GM21526 (cell line): ENCODE measurements around the gene CFAP20.
"Not testable (repeated sequence)": the region's sequence is repeated elsewhere in the genome, so short reads cannot be mapped to it uniquely, and the experiment has no call there.

Source experiments
- ATAC-seq: cut with Tn5 transposase; IDR thresholded peaks from one replicate; pipeline ENCODE4 v1.9.1; 2021; ENCODE audit warnings: moderate library complexity; ENCODE audit not compliant: unreplicated experiment, low FRiP score

The CFAP20 gene

GRCh38 chr16:58099097-58099955 is 29.9 kb downstream of the CFAP20 start:
- no peak for ATAC-seq

- ATAC-seq = no peak
These were observed 30.7 kb downstream of the CFAP20 start for GRCh38 chr16:58098207-58099096.

- ATAC-seq = no peak
These were observed 32.9 kb downstream of the CFAP20 start for GRCh38 chr16:58096249-58096648.

- ATAC-seq = not testable (repeated sequence)
These were observed 33.6 kb downstream of the CFAP20 start for GRCh38 chr16:58095575-58095960.

- ATAC-seq = no peak
These were observed 34.2 kb downstream of the CFAP20 start for GRCh38 chr16:58094791-58095574.

GRCh38 chr16:58094026-58094425 is 35.2 kb downstream of the CFAP20 start:
- no peak for ATAC-seq

- ATAC-seq = not testable (repeated sequence)
These were observed 38.8 kb downstream of the CFAP20 start for GRCh38 chr16:58090396-58090795.

- no peak for ATAC-seq
These were observed 41.1 kb downstream of the CFAP20 start for GRCh38 chr16:58088091-58088490.

GRCh38 chr16:58087209-58087913 is 41.8 kb downstream of the CFAP20 start:
- no peak for ATAC-seq

GRCh38 chr16:58086381-58087208 is 42.6 kb downstream of the CFAP20 start:
- ATAC-seq = no peak

- ATAC-seq = no peak
These were observed 43.5 kb downstream of the CFAP20 start for GRCh38 chr16:58085584-58086251.

- ATAC-seq = no peak
These were observed 44.0 kb downstream of the CFAP20 start for GRCh38 chr16:58085171-58085570.

GRCh38 chr16:58084635-58085034 is 44.5 kb downstream of the CFAP20 start:
- ATAC-seq = no peak

- no peak for ATAC-seq
These were observed 46.8 kb downstream of the CFAP20 start for GRCh38 chr16:58082381-58082780.

- not testable (repeated sequence) for ATAC-seq
These were observed 48.5 kb downstream of the CFAP20 start for GRCh38 chr16:58080657-58081056.

GRCh38 chr16:58077796-58078195 is 51.4 kb downstream of the CFAP20 start:
- ATAC-seq = no peak

- no peak for ATAC-seq
These were observed 52.7 kb downstream of the CFAP20 start for GRCh38 chr16:58076514-58076913.

- no peak for ATAC-seq
These were observed 54.5 kb downstream of the CFAP20 start for GRCh38 chr16:58074657-58075056.

GRCh38 chr16:58073086-58073485 is 56.1 kb downstream of the CFAP20 start:
- not testable (repeated sequence) for ATAC-seq
